IMR-90 (cell line): ENCODE data around the gene SNTG2. TPM values are rescaled to one million over a fixed set of nuclear protein-coding genes. Genes with fewer than 3 reads are reported as not detected.

Experiments used
- ATAC-seq: fragments of 200-7000 bp; cut with Tn5 transposase; 2 replicates; pipeline ENCODE4 v1.9.1; 2020; ENCODE audit warnings: low read depth, mild to moderate bottlenecking, moderate library complexity
- BruUV-seq: library from RNA; stranded (reverse); fragments of 400-500 nt; replicated peaks from 2 replicates; lab custom pipeline; 2021; lab: Mats Ljungman, UMichigan
- CTCF ChIA-PET: fragments of 300-600 bp; formaldehyde crosslinking; extraction: SDS; loops from one replicate; lab custom pipeline; 2021; ENCODE audit warnings: antibody characterized with exemption; lab: Yijun Ruan, JAX
- POLR2A ChIA-PET: fragments of 300-600 bp; sonication (Branson Sonifier 250); formaldehyde crosslinking; loops from one replicate; lab custom pipeline; 2022; ENCODE audit warnings: antibody characterized with exemption; ENCODE audit not compliant: unreplicated experiment; lab: Charles Lee
- DNase-seq: peaks from one replicate; pipeline ENCODE4 v3.0.0; 2013
- H2AFZ ChIP-seq: replicated peaks from 2 replicates; pipeline ENCODE3; 2013; ENCODE audit warnings: low read length, mild to moderate bottlenecking; ENCODE audit not compliant: poor library complexity
- H2AK5ac ChIP-seq: 2 replicates; pipeline ENCODE4 v1.6.1; 2013; ENCODE audit warnings: low read depth, low read length, inconsistent platforms
- H2AK9ac ChIP-seq: replicated peaks from 2 replicates; pipeline ENCODE3; 2013; ENCODE audit warnings: mild to moderate bottlenecking, low read depth, low read length, moderate library complexity; ENCODE audit not compliant: poor library complexity
- H2BK120ac ChIP-seq: 2 replicates; pipeline ENCODE4 v1.6.1; 2013; ENCODE audit warnings: low read depth, low read length, inconsistent platforms
- H2BK15ac ChIP-seq: 3 replicates; pipeline ENCODE4 v1.6.1; 2013; ENCODE audit warnings: low read depth, low read length, inconsistent platforms
- H2BK20ac ChIP-seq: 2 replicates; pipeline ENCODE4 v1.6.1; 2013; ENCODE audit warnings: low read depth, mild to moderate bottlenecking, inconsistent platforms, low read length, moderate library complexity
- H2BK5ac ChIP-seq: 2 replicates; pipeline ENCODE4 v1.6.1; 2013; ENCODE audit warnings: mild to moderate bottlenecking, low read depth, low read length, inconsistent platforms; ENCODE audit not compliant: poor library complexity, severe bottlenecking
- H3K14ac ChIP-seq: replicated peaks from 2 replicates; pipeline ENCODE4 v1.6.1; 2013; ENCODE audit warnings: low read depth, low read length, inconsistent platforms
- H3K18ac ChIP-seq: 2 replicates; pipeline ENCODE4 v1.6.1; 2013; ENCODE audit warnings: low read depth, low read length, control low read depth
- H3K23ac ChIP-seq: 2 replicates; pipeline ENCODE4 v1.6.1; 2013; ENCODE audit warnings: low read depth, low read length, inconsistent platforms
- H3K27ac ChIP-seq: 2 replicates; pipeline ENCODE4 v1.5.1; 2013; ENCODE audit warnings: mild to moderate bottlenecking, control low read depth, low read length; ENCODE audit not compliant: insufficient read depth
- H3K27me3 ChIP-seq: 2 replicates; pipeline ENCODE4 v1.6.1; 2013; ENCODE audit warnings: low read length; ENCODE audit not compliant: control insufficient read depth, insufficient read depth
- H3K36me3 ChIP-seq: 2 replicates; pipeline ENCODE4 v1.6.1; 2013; ENCODE audit warnings: low read length, mixed read lengths; ENCODE audit not compliant: control insufficient read depth, insufficient read depth
- H3K4ac ChIP-seq: 2 replicates; pipeline ENCODE4 v1.6.1; 2013; ENCODE audit warnings: low read depth, low read length, inconsistent platforms
- H3K4me1 ChIP-seq: 2 replicates; pipeline ENCODE4 v1.6.1; 2013; ENCODE audit warnings: low read length, mixed read lengths; ENCODE audit not compliant: control insufficient read depth, insufficient read depth
- H3K4me2 ChIP-seq: 2 replicates; pipeline ENCODE4 v1.6.1; 2013; ENCODE audit warnings: low read depth, mild to moderate bottlenecking, control low read depth, low read length, moderate library complexity
- H3K4me3 ChIP-seq: 2 replicates; pipeline ENCODE4 v1.5.1; 2013; ENCODE audit warnings: low read depth, mild to moderate bottlenecking, control low read depth, low read length, moderate library complexity; ENCODE audit not compliant: insufficient read depth
- H3K56ac ChIP-seq: 2 replicates; pipeline ENCODE4 v1.6.1; 2013; ENCODE audit warnings: low read length, inconsistent platforms; ENCODE audit not compliant: insufficient read depth; ENCODE audit errors: extremely low read depth
- H3K79me1 ChIP-seq, 2 experiments: 2 replicates each; pipeline ENCODE4 v1.6.1; 2013; ENCODE audit warnings: low read length in 2 of 2, inconsistent platforms in 1 of 2, low read depth in 1 of 2
- H3K9ac ChIP-seq: 2 replicates; pipeline ENCODE4 v1.6.1; 2013; ENCODE audit warnings: low read depth, low read length, control low read depth
- H3K9me1 ChIP-seq: 2 replicates; pipeline ENCODE4 v1.6.1; 2013; ENCODE audit warnings: low read length, inconsistent platforms; ENCODE audit not compliant: insufficient read depth
- H3K9me3 ChIP-seq: 2 replicates; pipeline ENCODE4 v1.6.1; 2013; ENCODE audit warnings: low read length; ENCODE audit not compliant: control insufficient read depth, insufficient read depth
- H4K20me1 ChIP-seq: 2 replicates; pipeline ENCODE4 v1.6.1; 2013; ENCODE audit warnings: low read length, inconsistent platforms; ENCODE audit not compliant: insufficient read depth
- H4K5ac ChIP-seq: 2 replicates; pipeline ENCODE4 v1.6.1; 2013; ENCODE audit warnings: mild to moderate bottlenecking, low read depth, low read length, control low read depth
- H4K8ac ChIP-seq, 2 experiments: 2 replicates each; pipeline ENCODE4 v1.6.1; 2013; ENCODE audit warnings: low read depth in 2 of 2, low read length in 2 of 2, control low read depth in 1 of 2, inconsistent platforms in 1 of 2
- H4K91ac ChIP-seq: 2 replicates; pipeline ENCODE4 v1.6.1; 2013; ENCODE audit warnings: low read depth, low read length, inconsistent platforms; ENCODE audit not compliant: insufficient read depth
- BHLHE40 ChIP-seq: fragments of 150-350 bp; IDR thresholded peaks from 2 replicates; pipeline ENCODE4 v1.6.1; 2016; ENCODE audit warnings: mild to moderate bottlenecking, low read depth, low read length
- CEBPB ChIP-seq: IDR thresholded peaks from 2 replicates; pipeline ENCODE4 v1.6.1; 2012; ENCODE audit warnings: low read depth, low read length, improper control_type of control experiment
- CHD1 ChIP-seq: IDR thresholded peaks from 2 replicates; pipeline ENCODE4 v1.6.1; 2012; ENCODE audit warnings: low read depth, low read length, improper control_type of control experiment
- CTCF ChIP-seq: conservative IDR thresholded peaks from 2 replicates; pipeline ENCODE4 v1.5.1; 2012; ENCODE audit warnings: mild to moderate bottlenecking, low read depth, low read length, improper control_type of control experiment
- ELK1 ChIP-seq: fragments of 150-350 bp; IDR thresholded peaks from 2 replicates; pipeline ENCODE4 v1.6.1; 2016; ENCODE audit warnings: low read depth, mild to moderate bottlenecking, low read length, moderate library complexity, borderline replicate concordance
- FOS ChIP-seq: fragments of 150-350 bp; IDR thresholded peaks from 2 replicates; pipeline ENCODE4 v1.6.1; 2016; ENCODE audit warnings: low read depth, low read length
- MAFK ChIP-seq: IDR thresholded peaks from 2 replicates; pipeline ENCODE4 v1.6.1; 2012; ENCODE audit warnings: low read depth, low read length, improper control_type of control experiment
- NFE2L2 ChIP-seq: fragments of 150-350 bp; IDR thresholded peaks from 2 replicates; pipeline ENCODE4 v1.6.1; 2016; ENCODE audit warnings: low read depth, mild to moderate bottlenecking, low read length
- POLR2A ChIP-seq: IDR thresholded peaks from 2 replicates; pipeline ENCODE4 v1.6.1; 2012; ENCODE audit warnings: mild to moderate bottlenecking, low read depth, low read length
- RCOR1 ChIP-seq: IDR thresholded peaks from 2 replicates; pipeline ENCODE4 v1.6.1; 2012; ENCODE audit warnings: mild to moderate bottlenecking, low read length, improper control_type of control experiment; ENCODE audit not compliant: insufficient replicate concordance
- RFX5 ChIP-seq: IDR thresholded peaks from 2 replicates; pipeline ENCODE4 v1.8.0; 2012; ENCODE audit warnings: low read depth, mild to moderate bottlenecking, low read length, moderate library complexity
- SMC3 ChIP-seq: fragments of 150-350 bp; IDR thresholded peaks from 2 replicates; pipeline ENCODE4 v1.6.1; 2016; ENCODE audit warnings: low read depth, mild to moderate bottlenecking, antibody characterized with exemption, low read length, moderate library complexity
- WGBS, 2 experiments: methylation state at CpG; one replicate each; pipeline versions ENCODE4 v1.1.5 to v1.1.7; 2013; ENCODE audit warnings: missing lambda C conversion rate in 2 of 2; ENCODE audit not compliant: insufficient read length in 1 of 2; ENCODE audit errors: extremely low coverage in 2 of 2; 5-methylcytosine and 5-hydroxymethylcytosine counted together
- dilution Hi-C: fragments of 300-500 bp; cut with HindIII; formaldehyde crosslinking; loops from one replicate; pipeline ENCODE4 v1.14.3; 2018; ENCODE audit warnings: low sequenced_read_pairs; ENCODE audit not compliant: unreplicated experiment
- in situ Hi-C: fragments of 300-500 bp; cut with MboI; formaldehyde crosslinking; loops from 3 replicates; pipeline ENCODE4 v1.14.3; 2019; ENCODE audit warnings: low sequenced_read_pairs, inconsistent platforms, mixed read lengths
- intact Hi-C: fragments of 100-400 bp; cut with micrococcal nuclease; formaldehyde crosslinking; loops from 2 replicates; pipeline ENCODE4 v1.10.0; 2022
- polyA plus RNA-seq, 3 experiments: library from polyadenylated mRNA; depleted of rRNA; stranded (reverse); fragments of >200 nt; gene quantifications; 2 replicates each; pipeline ENCODE4 v1.2.3, GENCODE V29; 2012; ENCODE audit warnings: low replicate concordance in 1 of 3
- total RNA-seq: library from RNA; depleted of rRNA; stranded (reverse); fragments of >200 nt; gene quantifications from 2 replicates; pipeline ENCODE4 v1.2.3, GENCODE V29; 2012
- TF ChIP-seq, protein P1 (sequence below): fragments of 150-350 bp; IDR thresholded peaks from 2 replicates; pipeline ENCODE4 v1.6.1; 2017; ENCODE audit warnings: mild to moderate bottlenecking, antibody characterized with exemption, low read length, low read depth

The SNTG2 gene
- total and polyA plus RNA-seq, 2 of the 4 experiments (the other 2 are of a cell fraction): under 0.01 to 0.17 TPM

DNA sequence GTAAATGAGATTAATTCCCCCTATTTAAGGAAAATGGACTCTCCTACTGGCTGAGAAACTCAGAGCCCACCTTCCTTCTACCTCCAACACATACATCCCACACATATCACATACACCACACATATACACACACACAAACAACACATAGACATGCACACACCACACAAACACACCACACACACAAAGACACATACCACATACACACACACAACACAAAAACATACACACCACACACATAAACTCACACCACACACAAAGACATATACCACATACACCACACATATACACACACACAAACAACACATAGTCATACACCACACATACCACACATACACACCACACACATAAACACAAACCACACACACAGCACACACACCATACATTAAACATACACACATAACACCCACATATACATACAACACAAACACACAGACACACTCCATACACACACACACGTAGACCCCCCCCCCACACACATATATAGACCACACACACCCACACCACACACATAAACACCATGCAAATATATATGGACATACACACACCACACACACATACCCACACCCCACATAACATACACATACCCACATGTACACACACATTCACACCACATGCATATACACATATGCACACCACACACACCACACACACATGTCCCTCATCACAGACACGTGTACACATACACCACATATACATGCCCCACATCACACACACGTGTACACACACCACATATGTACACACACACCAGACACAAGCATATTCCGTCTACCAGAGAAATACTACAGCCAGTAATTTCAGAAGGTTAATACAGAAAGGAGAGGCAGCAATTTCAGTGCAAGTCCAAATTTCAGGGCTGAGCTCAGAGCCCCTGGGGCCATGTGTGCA is 204.3 kb downstream of the SNTG2 start (continued):
- no peak for TF ChIP-seq CEBPB
- TF ChIP-seq POLR2A: no peak

GRCh38 chr2:1156059-1156458 is 205.4 kb downstream of the SNTG2 start:
- H2BK20ac ChIP-seq: no peak overlapping the region
- no peak for ATAC-seq
- H3K18ac ChIP-seq: no peak overlapping the region
- H3K27me3 ChIP-seq: no peaks in the 10 kb centered on the region
- H4K8ac ChIP-seq: no peak overlapping the region
- CTCF ChIA-PET: no interaction called here
- no TSS peak for BruUV-seq
- intact Hi-C loops: no loop called here
- in situ Hi-C loops: no loop called here
- dilution Hi-C loops: no loop called here
- no peaks in the 10 kb centered on the region for H3K79me1 ChIP-seq
- H3K27ac ChIP-seq: no peak overlapping the region
- 37% methylated on average over 4 of the region's 7 CpGs; no CpG with 5 or more reads in 1 of the 2 experiments for whole genome bisulfite sequencing, 2 experiments
- no peak overlapping the region for H3K4ac ChIP-seq
- H3K9me3 ChIP-seq: peaks cover 25% of the 10 kb centered on the region
- H2BK5ac ChIP-seq: no peak overlapping the region
- H2AK5ac ChIP-seq: no peak overlapping the region
- no peaks in the 10 kb centered on the region for H3K36me3 ChIP-seq
- DNase-seq: no peak
- H2BK120ac ChIP-seq: no peak overlapping the region
- no peak overlapping the region for H3K4me2 ChIP-seq
- H4K91ac ChIP-seq: no peak overlapping the region
- H2AFZ ChIP-seq: no peak overlapping the region
- no peak overlapping the region for H3K23ac ChIP-seq
- no peak overlapping the region for H4K5ac ChIP-seq
- H3K4me3 ChIP-seq: no peak overlapping the region
- POLR2A ChIA-PET: no interaction called here
- no peaks in the 10 kb centered on the region for H3K4me1 ChIP-seq
- H2AK9ac ChIP-seq: no peak overlapping the region
- no peak overlapping the region for H3K9ac ChIP-seq
- H2BK15ac ChIP-seq: no peak overlapping the region
- no peak overlapping the region for H3K56ac ChIP-seq
- no peaks in the 10 kb centered on the region for H4K20me1 ChIP-seq
- H3K9me1 ChIP-seq: no peaks in the 10 kb centered on the region
- H3K14ac ChIP-seq: no peak overlapping the region
- TF ChIP-seq ELK1: no peak
- TF ChIP-seq RFX5: no peak
- TF ChIP-seq NFE2L2: no peak
- TF ChIP-seq SMC3: no peak
- no peak for TF ChIP-seq RCOR1
- TF ChIP-seq POLR2A: no peak
- TF ChIP-seq, protein P1, sequence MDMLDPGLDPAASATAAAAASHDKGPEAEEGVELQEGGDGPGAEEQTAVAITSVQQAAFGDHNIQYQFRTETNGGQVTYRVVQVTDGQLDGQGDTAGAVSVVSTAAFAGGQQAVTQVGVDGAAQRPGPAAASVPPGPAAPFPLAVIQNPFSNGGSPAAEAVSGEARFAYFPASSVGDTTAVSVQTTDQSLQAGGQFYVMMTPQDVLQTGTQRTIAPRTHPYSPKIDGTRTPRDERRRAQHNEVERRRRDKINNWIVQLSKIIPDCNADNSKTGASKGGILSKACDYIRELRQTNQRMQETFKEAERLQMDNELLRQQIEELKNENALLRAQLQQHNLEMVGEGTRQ: no peak
- no peak for TF ChIP-seq MAFK
- TF ChIP-seq CTCF: no peak
- TF ChIP-seq CHD1: no peak
- TF ChIP-seq CEBPB: no peak
- no peak for TF ChIP-seq FOS
- no peak for TF ChIP-seq BHLHE40
